ENCODE data around the gene PKD1.

PKD1 gene

DNA sequence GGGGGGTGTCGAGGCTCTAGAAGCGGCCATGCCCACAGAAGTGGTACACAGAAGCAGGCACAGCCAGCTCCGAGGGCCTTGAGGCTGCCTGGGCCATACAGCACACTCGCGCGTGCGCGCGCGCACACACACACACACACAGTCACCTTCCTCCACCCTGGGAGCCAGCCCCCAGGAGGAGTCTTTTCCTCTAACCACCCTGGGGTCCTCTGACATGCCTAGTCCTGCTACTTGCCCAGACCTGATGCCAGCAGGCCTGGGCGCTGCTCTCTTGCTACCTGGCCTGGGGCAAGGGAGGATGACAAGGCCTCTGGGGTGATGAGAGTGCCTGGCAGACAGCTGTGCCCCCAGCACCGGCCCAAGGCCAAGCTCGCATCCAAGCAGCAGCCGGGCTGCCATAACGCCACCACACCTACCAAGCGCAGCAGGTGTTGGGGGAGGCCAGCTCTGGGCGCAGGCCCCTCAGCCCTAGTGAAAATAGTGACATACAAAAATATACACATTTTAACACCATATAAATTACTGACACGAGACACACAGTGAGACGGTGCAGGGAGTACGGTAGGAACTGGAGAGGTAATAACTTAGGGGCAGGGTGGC lies 46.8 kb downstream of the PKD1 start:
- no peak overlapping the region for H3K4me3 Mint-ChIP-seq
- H3K36me3 Mint-ChIP-seq (ENCODE audit: low read depth): peaks cover 5% of the 10 kb centered on the region
- no peaks in the 10 kb centered on the region for H3K27me3 Mint-ChIP-seq (ENCODE audit: low read depth, poor library complexity)
- no peak overlapping the region for H3K27ac Mint-ChIP-seq
- H3K9me3 Mint-ChIP-seq: no peaks in the 10 kb centered on the region
- no peak for TF ChIP-seq CTCF (IDR thresholded peaks at IDR 0.05)
- no peak for DNase-seq
- peaks cover 10% of the 10 kb centered on the region for H3K4me1 Mint-ChIP-seq

DNA sequence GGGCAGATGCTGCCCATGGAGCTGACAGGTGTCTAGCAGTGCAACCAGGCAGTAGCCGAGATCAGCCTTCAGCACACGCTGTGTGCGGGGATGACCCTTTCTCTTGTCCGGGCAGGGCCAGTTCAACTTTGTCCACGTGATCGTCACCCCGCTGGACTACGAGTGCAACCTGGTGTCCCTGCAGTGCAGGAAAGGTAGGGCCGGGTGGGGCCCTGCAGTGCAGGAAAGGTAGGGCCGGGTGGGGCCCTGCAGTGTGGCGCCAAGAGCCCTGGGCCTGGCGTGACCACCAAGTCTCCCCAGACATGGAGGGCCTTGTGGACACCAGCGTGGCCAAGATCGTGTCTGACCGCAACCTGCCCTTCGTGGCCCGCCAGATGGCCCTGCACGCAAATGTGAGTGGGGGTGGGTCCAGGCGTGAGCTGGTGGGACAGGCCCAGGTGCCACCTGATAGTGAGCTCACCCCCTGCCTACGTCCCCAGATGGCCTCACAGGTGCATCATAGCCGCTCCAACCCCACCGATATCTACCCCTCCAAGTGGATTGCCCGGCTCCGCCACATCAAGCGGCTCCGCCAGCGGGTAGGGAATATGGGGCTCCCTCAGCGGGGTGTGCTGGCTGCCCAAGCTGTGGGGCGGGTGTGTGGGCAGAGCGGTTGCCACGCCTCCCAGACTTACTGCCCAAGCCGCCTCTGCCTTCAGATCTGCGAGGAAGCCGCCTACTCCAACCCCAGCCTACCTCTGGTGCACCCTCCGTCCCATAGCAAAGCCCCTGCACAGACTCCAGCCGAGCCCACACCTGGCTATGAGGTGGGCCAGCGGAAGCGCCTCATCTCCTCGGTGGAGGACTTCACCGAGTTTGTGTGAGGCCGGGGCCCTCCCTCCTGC lies 47.7 kb downstream of the PKD1 start:
- peaks cover 10% of the 10 kb centered on the region for H3K4me1 Mint-ChIP-seq
- peaks cover 5% of the 10 kb centered on the region for H3K36me3 Mint-ChIP-seq (ENCODE audit: low read depth)
- H3K9me3 Mint-ChIP-seq: no peaks in the 10 kb centered on the region
- H3K4me3 Mint-ChIP-seq: no peak overlapping the region
- no peaks in the 10 kb centered on the region for H3K27me3 Mint-ChIP-seq (ENCODE audit: low read depth, poor library complexity)
- H3K27ac Mint-ChIP-seq: no peak overlapping the region
- no peak for TF ChIP-seq CTCF (IDR thresholded peaks at IDR 0.05)
- DNase-seq: no peak

GRCh38 chr16:2086812-2087747 lies 48.6 kb downstream of the PKD1 start:
- Mint-ChIP-seq H3K9me3 (no peaks in the 10 kb centered on the region), H3K36me3 (ENCODE audit: low read depth) (peaks cover 5% of the 10 kb centered on the region), H3K4me3 (no peak overlapping the region), H3K27ac (no peak overlapping the region), H3K4me1 (peaks cover 8% of the 10 kb centered on the region), H3K27me3 (ENCODE audit: low read depth, poor library complexity) (no peaks in the 10 kb centered on the region)
- no peak for DNase-seq
- no peak for TF ChIP-seq CTCF (IDR thresholded peaks at IDR 0.05)

DNA sequence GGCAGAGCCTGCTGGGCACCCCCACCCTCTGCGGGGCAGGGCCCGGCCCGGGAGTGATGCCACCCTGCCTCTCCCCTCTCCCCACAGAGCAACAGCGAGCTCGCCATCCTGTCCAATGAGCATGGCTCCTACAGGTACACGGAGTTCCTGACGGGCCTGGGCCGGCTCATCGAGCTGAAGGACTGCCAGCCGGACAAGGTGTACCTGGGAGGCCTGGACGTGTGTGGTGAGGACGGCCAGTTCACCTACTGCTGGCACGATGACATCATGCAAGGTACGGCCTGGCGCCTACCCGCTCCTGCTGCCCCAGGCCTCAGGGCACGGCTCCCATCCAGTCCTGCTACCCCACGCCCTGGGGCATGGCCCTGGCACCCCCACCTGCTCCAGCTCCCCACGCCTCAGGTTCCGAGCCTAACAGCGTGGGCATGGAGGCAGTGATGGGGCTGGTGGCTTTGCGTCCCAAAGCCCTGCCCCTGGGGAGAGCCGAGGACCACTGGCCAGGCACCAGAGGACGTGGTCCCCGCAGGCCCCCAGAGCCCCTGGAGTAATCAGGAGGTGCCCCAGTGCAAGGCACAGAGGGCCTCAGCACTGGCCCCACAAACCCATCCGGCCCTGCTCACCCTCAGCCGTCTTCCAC lies 49.5 kb downstream of the PKD1 start:
- DNase-seq: no peak
- Mint-ChIP-seq H3K9me3 (no peaks in the 10 kb centered on the region), H3K36me3 (ENCODE audit: low read depth) (peaks cover 5% of the 10 kb centered on the region), H3K27me3 (ENCODE audit: low read depth, poor library complexity) (no peaks in the 10 kb centered on the region), H3K4me1 (peaks cover 6% of the 10 kb centered on the region), H3K27ac (no peak overlapping the region), H3K4me3 (no peak overlapping the region)
- TF ChIP-seq CTCF (IDR thresholded peaks at IDR 0.05): no peak

- Mint-ChIP-seq H3K9me3 (no peaks in the 10 kb centered on the region), H3K4me1 (peaks cover 6% of the 10 kb centered on the region), H3K27me3 (ENCODE audit: low read depth, poor library complexity) (no peaks in the 10 kb centered on the region), H3K36me3 (ENCODE audit: low read depth) (peaks cover 5% of the 10 kb centered on the region), H3K4me3 (no peak overlapping the region), H3K27ac (no peak overlapping the region)
- no peak for DNase-seq
- TF ChIP-seq CTCF (IDR thresholded peaks at IDR 0.05): no peak
These were observed 50.0 kb downstream of the PKD1 start for GRCh38 chr16:2085669-2086068.
